ENCODE results near the gene TMEM31.

The TMEM31 gene

GRCh38 chrX:103687073-103687695, 23.5 kb upstream of the TMEM31 start:
- H3K36me3 ChIP-seq (ENCODE audit: control insufficient read depth in 2 of 2, insufficient read depth in 2 of 2, low read length in 2 of 2), result peaks cover 0 to 11% of the 10 kb centered on the region in 2 donors
- H3K4me3 ChIP-seq (ENCODE audit: low read length in 2 of 2), result peak overlapping the region; percentile 80 to 83
- H3K27me3 ChIP-seq (ENCODE audit: control insufficient read depth in 1 of 2, insufficient read depth in 2 of 2, low read length in 2 of 2), result peaks cover 0 to 2% of the 10 kb centered on the region in 2 donors
- H3K9me3 ChIP-seq (ENCODE audit: control insufficient read depth in 2 of 2, low read length in 2 of 2), result no peaks in the 10 kb centered on the region
- H3K9ac ChIP-seq (ENCODE audit: low read length in 2 of 2), result peak overlapping the region; percentile 94 to 97
- H3K27ac ChIP-seq (ENCODE audit: low read length), result peak overlapping the region; percentile 96
- H3K4me1 ChIP-seq (ENCODE audit: control insufficient read depth, insufficient read depth, low read length), result no peaks in the 10 kb centered on the region

GRCh38 chrX:103687696-103688201, 23.0 kb upstream of the TMEM31 start:
- Histone ChIP-seq H3K9ac (ENCODE audit: low read length in 2 of 2) (peak overlapping the region; percentile 94 to 97), H3K4me3 (ENCODE audit: low read length in 2 of 2) (peak overlapping the region; percentile 80 to 83)

GRCh38 chrX:103688946-103689345, 21.8 kb upstream of the TMEM31 start:
- Histone ChIP-seq H3K4me1 (ENCODE audit: control insufficient read depth, insufficient read depth, low read length) (no peaks in the 10 kb centered on the region), H3K9me3 (ENCODE audit: control insufficient read depth in 2 of 2, low read length in 2 of 2) (no peaks in the 10 kb centered on the region), H3K4me3 (ENCODE audit: low read length in 2 of 2) (no peak overlapping the region), H3K36me3 (ENCODE audit: control insufficient read depth in 2 of 2, insufficient read depth in 2 of 2, low read length in 2 of 2) (peaks cover 0 to 7% of the 10 kb centered on the region in 2 donors), H3K27me3 (ENCODE audit: control insufficient read depth in 1 of 2, insufficient read depth in 2 of 2, low read length in 2 of 2) (peaks cover 0 to 12% of the 10 kb centered on the region in 2 donors), H3K27ac (ENCODE audit: low read length) (peak overlapping the region; percentile 96), H3K9ac (ENCODE audit: low read length in 2 of 2) (no peak overlapping the region)

More at GRCh38 chrX:103687696-103688201, 23.0 kb upstream of the TMEM31 start:
- H3K27me3 ChIP-seq (ENCODE audit: control insufficient read depth in 1 of 2, insufficient read depth in 2 of 2, low read length in 2 of 2), result peaks cover 0 to 6% of the 10 kb centered on the region in 2 donors
- no peaks in the 10 kb centered on the region for H3K9me3 ChIP-seq (ENCODE audit: control insufficient read depth in 2 of 2, low read length in 2 of 2)
- peaks cover 0 to 11% of the 10 kb centered on the region in 2 donors for H3K36me3 ChIP-seq (ENCODE audit: control insufficient read depth in 2 of 2, insufficient read depth in 2 of 2, low read length in 2 of 2)
- peak overlapping the region; percentile 96 for H3K27ac ChIP-seq (ENCODE audit: low read length)
- H3K4me1 ChIP-seq (ENCODE audit: control insufficient read depth, insufficient read depth, low read length), result no peaks in the 10 kb centered on the region

- Histone ChIP-seq H3K9me3 (ENCODE audit: control insufficient read depth in 2 of 2, low read length in 2 of 2) (no peaks in the 10 kb centered on the region), H3K4me3 (ENCODE audit: low read length in 2 of 2) (no peak overlapping the region), H3K27ac (ENCODE audit: low read length) (no peak overlapping the region), H3K27me3 (ENCODE audit: control insufficient read depth in 1 of 2, insufficient read depth in 2 of 2, low read length in 2 of 2) (peaks cover 0 to 16% of the 10 kb centered on the region in 2 donors), H3K9ac (ENCODE audit: low read length in 2 of 2) (no peak overlapping the region), H3K4me1 (ENCODE audit: control insufficient read depth, insufficient read depth, low read length) (no peaks in the 10 kb centered on the region), H3K36me3 (ENCODE audit: control insufficient read depth in 2 of 2, insufficient read depth in 2 of 2, low read length in 2 of 2) (no peaks in the 10 kb centered on the region)
Measured at GRCh38 chrX:103691059-103691458, 19.6 kb upstream of the TMEM31 start.

- Histone ChIP-seq H3K27me3 (ENCODE audit: control insufficient read depth in 1 of 2, insufficient read depth in 2 of 2, low read length in 2 of 2) (peaks cover 0 to 11% of the 10 kb centered on the region in 2 donors), H3K27ac (ENCODE audit: low read length) (no peak overlapping the region), H3K4me3 (ENCODE audit: low read length in 2 of 2) (no peak overlapping the region)
Measured at GRCh38 chrX:103697687-103698086, 13.0 kb upstream of the TMEM31 start.

GRCh38 chrX:103699243-103699642, 11.5 kb upstream of the TMEM31 start:
- H3K27me3 ChIP-seq (ENCODE audit: control insufficient read depth in 1 of 2, insufficient read depth in 2 of 2, low read length in 2 of 2), result peaks cover 0 to 6% of the 10 kb centered on the region in 2 donors
- no peak overlapping the region for H3K4me3 ChIP-seq (ENCODE audit: low read length in 2 of 2)
- H3K4me1 ChIP-seq (ENCODE audit: control insufficient read depth, insufficient read depth, low read length), result no peaks in the 10 kb centered on the region
- no peak overlapping the region for H3K9ac ChIP-seq (ENCODE audit: low read length in 2 of 2)
- H3K27ac ChIP-seq (ENCODE audit: low read length), result no peak overlapping the region
- no peaks in the 10 kb centered on the region for H3K36me3 ChIP-seq (ENCODE audit: control insufficient read depth in 2 of 2, insufficient read depth in 2 of 2, low read length in 2 of 2)
- H3K9me3 ChIP-seq (ENCODE audit: control insufficient read depth in 2 of 2, low read length in 2 of 2), result no peaks in the 10 kb centered on the region

More at GRCh38 chrX:103697687-103698086, 13.0 kb upstream of the TMEM31 start:
- Histone ChIP-seq H3K4me1 (ENCODE audit: control insufficient read depth, insufficient read depth, low read length) (no peaks in the 10 kb centered on the region), H3K36me3 (ENCODE audit: control insufficient read depth in 2 of 2, insufficient read depth in 2 of 2, low read length in 2 of 2) (no peaks in the 10 kb centered on the region), H3K9me3 (ENCODE audit: control insufficient read depth in 2 of 2, low read length in 2 of 2) (no peaks in the 10 kb centered on the region), H3K9ac (ENCODE audit: low read length in 2 of 2) (no peak overlapping the region)

GRCh38 chrX:103704863-103705262, 5.8 kb upstream of the TMEM31 start:
- Histone ChIP-seq H3K9me3 (ENCODE audit: control insufficient read depth in 2 of 2, low read length in 2 of 2) (no peaks in the 10 kb centered on the region), H3K9ac (ENCODE audit: low read length in 2 of 2) (no peak overlapping the region), H3K36me3 (ENCODE audit: control insufficient read depth in 2 of 2, insufficient read depth in 2 of 2, low read length in 2 of 2) (no peaks in the 10 kb centered on the region), H3K27me3 (ENCODE audit: control insufficient read depth in 1 of 2, insufficient read depth in 2 of 2, low read length in 2 of 2) (peaks cover 0 to 10% of the 10 kb centered on the region in 2 donors), H3K4me3 (ENCODE audit: low read length in 2 of 2) (no peak overlapping the region), H3K4me1 (ENCODE audit: control insufficient read depth, insufficient read depth, low read length) (no peaks in the 10 kb centered on the region), H3K27ac (ENCODE audit: low read length) (no peak overlapping the region)

- Histone ChIP-seq H3K9me3 (ENCODE audit: control insufficient read depth in 2 of 2, low read length in 2 of 2) (no peaks in the 10 kb centered on the region), H3K9ac (ENCODE audit: low read length in 2 of 2) (no peak overlapping the region), H3K27me3 (ENCODE audit: control insufficient read depth in 1 of 2, insufficient read depth in 2 of 2, low read length in 2 of 2) (peaks cover 0 to 11% of the 10 kb centered on the region in 2 donors), H3K27ac (ENCODE audit: low read length) (no peak overlapping the region), H3K4me1 (ENCODE audit: control insufficient read depth, insufficient read depth, low read length) (no peaks in the 10 kb centered on the region), H3K36me3 (ENCODE audit: control insufficient read depth in 2 of 2, insufficient read depth in 2 of 2, low read length in 2 of 2) (no peaks in the 10 kb centered on the region), H3K4me3 (ENCODE audit: low read length in 2 of 2) (no peak overlapping the region)
Measured at GRCh38 chrX:103716962-103717361, 6.3 kb downstream of the TMEM31 start.

GRCh38 chrX:103718120-103718519, 7.4 kb downstream of the TMEM31 start:
- Histone ChIP-seq H3K36me3 (ENCODE audit: control insufficient read depth in 2 of 2, insufficient read depth in 2 of 2, low read length in 2 of 2) (no peaks in the 10 kb centered on the region), H3K27me3 (ENCODE audit: control insufficient read depth in 1 of 2, insufficient read depth in 2 of 2, low read length in 2 of 2) (peaks cover 0 to 16% of the 10 kb centered on the region in 2 donors), H3K4me1 (ENCODE audit: control insufficient read depth, insufficient read depth, low read length) (no peaks in the 10 kb centered on the region), H3K9ac (ENCODE audit: low read length in 2 of 2) (no peak overlapping the region), H3K4me3 (ENCODE audit: low read length in 2 of 2) (no peak overlapping the region), H3K27ac (ENCODE audit: low read length) (no peak overlapping the region), H3K9me3 (ENCODE audit: control insufficient read depth in 2 of 2, low read length in 2 of 2) (no peaks in the 10 kb centered on the region)

DNA sequence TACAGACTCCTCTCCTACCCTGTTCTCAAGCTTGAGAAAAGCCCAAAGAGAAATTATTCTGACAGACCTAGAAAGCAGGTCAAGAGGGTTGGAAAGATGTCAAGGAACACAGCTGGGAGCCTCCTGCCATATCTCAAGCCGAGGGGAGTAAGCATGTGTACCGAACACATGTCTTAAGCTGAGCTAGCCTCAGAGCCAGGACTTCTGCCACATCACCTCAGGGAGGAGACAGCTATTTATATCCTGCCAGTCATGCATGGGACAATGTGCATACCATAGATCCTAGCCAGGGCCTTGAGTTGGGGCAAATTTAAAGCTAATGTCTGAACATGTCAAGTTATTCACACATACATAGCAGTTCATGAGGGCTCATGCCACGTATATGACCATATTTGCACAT, 11.8 kb downstream of the TMEM31 start:
- Histone ChIP-seq H3K27ac (ENCODE audit: low read length) (no peak overlapping the region), H3K9me3 (ENCODE audit: control insufficient read depth in 2 of 2, low read length in 2 of 2) (no peaks in the 10 kb centered on the region), H3K27me3 (ENCODE audit: control insufficient read depth in 1 of 2, insufficient read depth in 2 of 2, low read length in 2 of 2) (peaks cover 0 to 31% of the 10 kb centered on the region in 2 donors), H3K36me3 (ENCODE audit: control insufficient read depth in 2 of 2, insufficient read depth in 2 of 2, low read length in 2 of 2) (no peaks in the 10 kb centered on the region), H3K9ac (ENCODE audit: low read length in 2 of 2) (no peak overlapping the region), H3K4me3 (ENCODE audit: low read length in 2 of 2) (no peak overlapping the region), H3K4me1 (ENCODE audit: control insufficient read depth, insufficient read depth, low read length) (no peaks in the 10 kb centered on the region)

- H3K27me3 ChIP-seq (ENCODE audit: control insufficient read depth in 1 of 2, insufficient read depth in 2 of 2, low read length in 2 of 2), result peaks cover 0 to 43% of the 10 kb centered on the region in 2 donors
- no peaks in the 10 kb centered on the region for H3K4me1 ChIP-seq (ENCODE audit: control insufficient read depth, insufficient read depth, low read length)
- H3K9ac ChIP-seq (ENCODE audit: low read length in 2 of 2), result no peak overlapping the region
- no peak overlapping the region for H3K4me3 ChIP-seq (ENCODE audit: low read length in 2 of 2)
- no peaks in the 10 kb centered on the region for H3K36me3 ChIP-seq (ENCODE audit: control insufficient read depth in 2 of 2, insufficient read depth in 2 of 2, low read length in 2 of 2)
- H3K27ac ChIP-seq (ENCODE audit: low read length), result no peak overlapping the region
- no peaks in the 10 kb centered on the region for H3K9me3 ChIP-seq (ENCODE audit: control insufficient read depth in 2 of 2, low read length in 2 of 2)
Measured at GRCh38 chrX:103726477-103726876, 15.8 kb downstream of the TMEM31 start.

Data from stomach smooth muscle (tissue), 2 donors.